Measurements from ENCODE around the gene KIT.

KIT gene

DNA sequence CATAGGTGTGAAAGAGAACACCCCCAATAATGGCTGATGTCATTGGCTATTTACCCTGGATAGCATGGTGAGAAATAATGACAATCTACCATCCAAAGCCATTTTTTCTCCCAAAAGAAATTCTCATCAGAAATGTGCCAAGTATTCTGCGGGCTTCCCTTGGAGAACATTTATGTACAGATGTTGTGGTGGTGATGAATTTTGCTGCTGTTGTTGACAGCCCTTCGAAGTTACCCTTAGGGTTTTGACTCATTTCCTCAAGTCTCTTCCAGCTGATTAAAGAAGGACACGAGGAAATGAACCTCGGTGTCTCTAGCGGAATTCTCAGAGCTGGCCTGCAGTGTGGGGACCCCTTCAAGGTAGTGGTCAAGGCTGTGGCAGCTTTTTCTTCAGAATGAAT is 3.4 kb downstream of the KIT start:
- DNase-seq = no peak

DNA sequence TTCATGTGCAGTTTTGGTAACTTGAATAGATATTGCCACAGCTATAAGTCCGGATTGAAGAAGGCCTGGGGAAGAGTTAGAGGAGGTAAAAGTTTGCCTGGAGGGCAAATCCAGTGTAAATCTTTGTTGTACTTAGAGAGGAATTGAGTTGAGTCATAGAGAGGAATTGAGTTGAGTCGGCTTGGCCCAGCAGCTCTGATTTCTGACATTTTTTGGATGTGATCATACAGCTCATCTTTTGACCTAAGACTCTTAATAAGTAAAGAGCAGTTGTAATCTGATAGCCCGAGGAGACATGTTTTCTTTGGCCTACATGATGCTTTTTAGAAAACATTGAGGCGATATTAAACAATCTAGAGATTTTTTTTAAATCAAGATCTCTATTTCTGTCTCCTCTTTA is 3.9 kb downstream of the KIT start:
- DNase-seq = no peak

DNA sequence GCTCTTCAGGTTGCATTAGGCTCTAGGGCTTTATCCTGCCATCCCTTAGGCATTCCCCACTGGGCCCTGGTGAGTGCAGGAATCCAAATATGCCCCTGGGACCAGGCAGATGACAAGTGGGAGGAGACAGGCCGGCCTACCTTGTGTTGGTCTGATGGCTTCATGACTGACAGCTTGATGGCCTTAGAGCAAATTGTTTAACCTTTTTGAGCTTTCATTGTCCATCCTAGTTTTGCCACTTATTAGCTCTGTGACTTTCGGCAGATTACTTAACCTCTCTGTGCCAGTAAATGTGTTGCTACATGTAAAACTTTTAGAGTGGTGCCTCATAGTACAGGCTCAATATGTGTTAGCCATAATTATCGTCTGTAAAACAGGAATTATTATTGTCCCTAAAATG is 4.4 kb downstream of the KIT start:
- no peak for DNase-seq

DNA sequence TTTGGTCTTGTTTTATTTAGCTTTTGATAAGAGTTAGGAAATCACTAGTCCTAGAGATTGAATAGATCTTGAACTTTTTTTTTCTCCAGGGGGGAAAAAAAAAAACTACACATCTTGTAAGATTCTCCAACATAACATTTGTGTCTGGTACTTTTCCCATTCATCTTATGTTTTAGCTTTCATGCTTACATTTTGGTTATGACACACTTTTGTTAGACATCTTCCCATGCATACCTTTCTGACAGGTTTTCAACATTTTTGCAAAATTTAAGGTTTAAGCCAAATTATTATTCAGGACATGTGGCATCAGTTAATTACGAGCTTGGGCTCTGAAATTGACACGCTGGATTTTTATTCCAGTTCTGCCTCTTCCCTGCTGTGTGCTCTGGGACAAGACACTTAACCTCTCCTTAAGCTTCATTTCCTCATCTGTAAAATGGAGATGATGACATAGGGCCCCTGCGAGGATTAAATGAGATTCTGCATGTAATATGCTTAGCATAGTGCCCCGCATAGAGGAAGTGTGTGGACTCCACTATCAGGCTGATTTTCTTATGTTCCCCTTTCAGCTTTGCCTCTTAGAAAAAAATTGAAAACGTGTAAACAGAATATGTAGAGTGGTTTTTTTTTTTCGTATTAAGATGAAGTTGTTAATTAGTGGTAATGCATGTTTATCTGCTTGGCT is 5.3 kb downstream of the KIT start:
- no peak for DNase-seq

DNA sequence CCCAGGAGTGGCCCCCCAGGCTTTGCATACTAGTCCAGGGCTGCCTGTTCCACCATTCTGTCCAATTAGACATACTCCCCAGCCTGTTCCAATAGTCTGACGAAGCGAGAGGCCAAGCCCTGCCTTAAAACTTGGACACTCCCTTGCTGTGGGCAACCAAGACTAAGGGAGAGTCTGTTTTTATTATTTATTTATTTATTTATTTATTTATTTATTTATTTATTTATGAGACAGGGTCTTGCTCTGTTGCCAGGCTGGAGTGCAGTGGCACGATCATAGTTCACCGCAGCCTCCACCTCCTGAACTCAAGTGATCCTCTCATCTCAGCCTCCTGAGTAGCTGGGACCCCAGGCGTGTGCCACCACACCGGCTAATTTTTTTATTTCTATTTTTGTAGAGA is 6.6 kb downstream of the KIT start:
- no peak for DNase-seq

DNA sequence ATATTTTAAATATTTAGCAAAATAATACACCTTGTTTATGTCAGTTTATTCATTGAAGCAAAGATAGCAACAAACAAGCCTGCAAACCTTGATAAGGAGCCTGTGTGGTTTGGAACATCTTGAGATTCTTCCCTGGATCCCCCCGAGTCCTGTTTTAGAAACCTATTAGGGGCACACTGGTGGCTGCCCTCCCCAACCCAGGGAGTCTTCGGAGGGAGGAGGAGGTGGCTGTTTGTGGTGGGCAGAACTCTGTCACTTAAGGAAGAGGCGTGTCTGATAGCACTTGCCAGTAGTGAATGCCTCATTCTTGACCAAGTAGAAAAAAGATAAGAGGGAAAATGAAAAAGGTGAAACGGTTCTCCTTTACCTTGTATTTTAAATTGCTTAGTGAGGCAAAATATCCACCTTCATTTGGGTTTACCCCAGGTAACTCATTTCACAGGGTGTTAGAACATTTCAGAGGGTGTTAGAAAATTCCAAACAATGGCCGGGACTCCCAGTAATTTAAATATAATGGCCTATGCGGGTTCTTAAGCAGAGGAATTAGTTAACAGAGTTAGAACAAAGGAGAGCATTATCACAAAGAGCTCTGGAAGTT is 10.4 kb downstream of the KIT start:
- no peak for DNase-seq

DNA sequence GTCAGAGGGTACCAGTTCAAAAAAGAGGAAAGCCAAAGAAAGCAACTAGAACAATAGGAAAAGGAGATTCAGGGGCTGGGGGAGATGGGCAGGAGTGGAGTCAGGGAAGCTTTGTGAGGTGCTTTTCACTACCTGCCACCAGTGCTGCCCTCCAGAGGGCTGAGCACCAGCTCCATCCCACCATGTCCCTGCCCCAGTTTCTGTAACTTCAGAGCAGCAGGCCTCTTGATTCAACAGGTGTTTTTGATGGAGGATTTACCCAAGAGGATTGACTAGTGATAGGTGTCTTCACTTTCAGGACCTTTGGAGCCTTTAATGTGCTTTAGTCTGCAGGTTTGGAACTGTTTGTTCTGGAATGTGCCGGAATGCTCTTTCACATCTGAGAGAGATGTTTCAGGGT is 12.1 kb downstream of the KIT start:
- DNase-seq = no peak

DNA sequence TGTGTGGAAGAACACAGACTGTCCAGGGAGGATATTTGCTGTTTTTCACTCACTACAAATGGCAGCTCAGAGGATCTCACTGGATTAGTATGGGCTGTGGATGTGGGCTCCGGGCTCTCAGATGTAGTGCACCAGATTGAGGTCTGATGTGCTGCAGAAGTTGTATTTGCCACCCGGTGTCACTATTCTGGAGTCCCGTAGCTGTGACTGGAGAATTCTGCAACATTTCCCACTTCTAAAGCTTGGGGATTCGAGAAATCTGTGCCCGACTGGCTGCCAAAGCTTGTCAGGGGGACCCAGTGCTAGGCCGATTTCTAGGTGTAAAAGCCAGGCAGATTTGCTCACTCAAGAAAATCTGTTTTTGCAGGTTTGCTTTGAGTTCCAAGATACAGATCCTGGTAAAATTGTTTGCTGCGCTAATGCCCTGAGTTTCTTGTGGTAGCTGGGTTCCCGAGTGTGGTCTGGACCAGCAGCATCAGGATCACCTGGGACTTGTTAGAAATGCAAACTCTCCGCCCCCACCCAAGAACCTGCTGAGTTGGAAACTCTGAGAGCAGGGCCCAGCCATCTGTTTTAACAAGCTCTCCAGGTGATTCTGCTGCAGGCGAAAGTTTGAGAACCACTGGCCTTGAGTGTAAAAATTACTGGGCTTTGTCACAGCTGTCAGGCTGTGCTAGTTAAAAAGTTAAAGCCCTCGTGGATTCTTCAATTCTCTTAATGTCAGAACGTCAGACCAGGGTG is 18.1 kb downstream of the KIT start:
- no peak for DNase-seq

DNA sequence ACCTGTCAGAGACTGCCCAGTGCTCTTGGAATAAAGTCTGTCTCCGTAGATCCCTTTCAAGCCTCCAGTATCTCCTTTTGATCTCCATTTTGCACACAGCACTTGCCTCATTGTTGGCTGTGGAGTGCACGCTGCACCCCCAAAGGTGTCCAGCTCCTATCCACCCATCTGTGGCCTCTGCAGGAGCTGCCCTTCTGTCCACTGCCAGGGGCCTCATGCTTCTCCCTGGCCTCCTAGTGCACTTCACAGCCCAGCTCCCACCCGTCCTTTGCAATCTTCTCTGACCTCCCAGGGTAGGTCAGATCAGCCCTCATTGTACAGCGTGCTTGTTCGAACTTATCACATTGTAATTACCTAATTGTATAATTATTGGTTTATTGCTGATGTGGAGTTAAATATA is 18.9 kb downstream of the KIT start:
- DNase-seq = no peak

DNA sequence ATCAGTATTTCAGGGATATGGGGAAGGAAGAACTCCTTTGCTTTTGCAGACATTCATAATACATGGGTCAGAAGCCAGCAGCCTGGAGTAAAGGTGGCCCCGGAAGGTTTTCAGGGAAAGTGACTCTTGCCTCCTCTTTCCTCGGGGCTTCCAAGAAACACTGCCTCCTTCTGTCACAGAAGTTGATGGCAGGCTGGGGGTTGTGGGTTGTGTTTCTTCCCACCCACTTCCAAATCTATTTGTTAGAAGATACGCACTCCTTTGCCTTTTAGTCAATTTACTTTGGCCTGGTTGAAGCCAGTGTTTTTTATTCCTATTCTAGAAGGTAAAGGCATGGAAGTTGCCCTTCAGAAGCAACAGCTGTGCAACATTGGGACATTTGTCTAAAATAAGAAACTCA is 19.7 kb downstream of the KIT start:
- DNase-seq = no peak

DNA sequence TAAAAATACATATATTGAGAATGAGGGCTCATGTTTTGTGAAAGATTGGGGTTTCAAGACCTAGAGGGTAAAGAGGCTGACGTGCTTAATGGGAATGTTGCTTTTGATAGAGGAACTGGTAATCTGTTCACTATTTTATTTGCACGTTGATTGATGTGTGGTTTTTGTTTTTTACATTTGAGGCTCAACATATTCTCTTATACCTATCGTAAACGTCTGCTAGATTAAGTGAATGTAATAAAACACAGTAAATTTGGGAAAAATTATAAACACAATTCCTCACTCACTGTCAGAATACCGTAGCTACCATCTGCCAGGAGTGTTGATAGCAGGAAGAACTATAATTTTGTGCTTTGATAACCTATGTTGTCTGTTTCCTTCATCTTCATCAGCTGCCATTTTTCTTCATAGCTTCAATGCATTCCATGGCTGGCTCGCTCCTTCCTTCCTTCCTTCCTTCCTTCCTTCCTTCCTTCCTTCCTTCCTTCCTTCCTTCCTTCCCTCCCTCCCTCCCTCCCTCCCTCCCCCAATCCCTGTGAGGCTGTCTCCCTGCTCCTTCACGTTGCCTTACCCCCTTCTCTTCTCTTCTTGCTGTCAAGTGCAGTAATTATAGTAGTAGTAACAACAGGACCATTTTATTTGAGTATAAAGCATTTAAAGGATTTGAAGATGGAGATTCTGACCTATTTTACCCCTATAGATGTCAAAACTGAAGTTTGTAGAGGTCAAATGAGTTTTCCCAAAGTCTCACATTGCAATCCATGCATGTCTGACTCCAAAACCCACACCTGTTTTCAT is 20.3 kb downstream of the KIT start:
- no peak for DNase-seq

DNA sequence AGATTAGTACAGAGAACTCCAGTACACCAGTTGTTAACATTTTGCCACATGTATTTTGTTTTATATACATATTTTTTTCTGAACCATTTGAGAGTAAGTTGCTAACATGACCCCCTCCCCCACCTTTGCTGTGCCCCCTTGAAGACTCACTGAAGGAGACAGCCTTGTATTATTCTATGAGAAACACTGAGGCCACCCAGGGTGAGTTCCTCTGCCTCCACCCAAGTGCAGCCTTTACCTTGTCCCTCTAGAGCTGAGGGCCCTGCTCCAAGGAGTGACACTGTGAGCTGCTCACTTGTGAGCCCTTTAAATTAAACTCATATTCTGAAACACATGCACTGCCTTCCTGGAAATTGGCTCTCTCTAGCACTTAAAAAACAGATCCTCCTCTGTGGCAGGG is 21.1 kb downstream of the KIT start:
- no peak for DNase-seq

DNA sequence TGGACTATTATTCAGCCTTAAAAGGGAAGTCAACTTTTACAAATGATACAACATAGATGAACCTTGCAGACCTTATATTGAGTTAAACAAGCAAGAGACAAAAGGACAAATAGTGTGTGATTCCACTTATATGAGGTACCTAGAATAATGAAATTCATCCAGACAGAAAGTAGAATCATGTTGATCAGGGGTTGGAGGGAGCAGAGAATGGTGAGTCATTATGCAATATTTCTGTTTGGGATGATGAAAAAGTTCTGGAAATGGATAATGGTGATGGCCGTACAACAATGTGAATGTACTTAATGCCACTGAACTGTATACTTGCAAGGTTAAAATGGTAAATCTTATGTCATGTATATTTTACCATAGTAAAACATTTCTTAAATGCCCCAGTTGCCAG is 22.1 kb downstream of the KIT start:
- DNase-seq = no peak

DNA sequence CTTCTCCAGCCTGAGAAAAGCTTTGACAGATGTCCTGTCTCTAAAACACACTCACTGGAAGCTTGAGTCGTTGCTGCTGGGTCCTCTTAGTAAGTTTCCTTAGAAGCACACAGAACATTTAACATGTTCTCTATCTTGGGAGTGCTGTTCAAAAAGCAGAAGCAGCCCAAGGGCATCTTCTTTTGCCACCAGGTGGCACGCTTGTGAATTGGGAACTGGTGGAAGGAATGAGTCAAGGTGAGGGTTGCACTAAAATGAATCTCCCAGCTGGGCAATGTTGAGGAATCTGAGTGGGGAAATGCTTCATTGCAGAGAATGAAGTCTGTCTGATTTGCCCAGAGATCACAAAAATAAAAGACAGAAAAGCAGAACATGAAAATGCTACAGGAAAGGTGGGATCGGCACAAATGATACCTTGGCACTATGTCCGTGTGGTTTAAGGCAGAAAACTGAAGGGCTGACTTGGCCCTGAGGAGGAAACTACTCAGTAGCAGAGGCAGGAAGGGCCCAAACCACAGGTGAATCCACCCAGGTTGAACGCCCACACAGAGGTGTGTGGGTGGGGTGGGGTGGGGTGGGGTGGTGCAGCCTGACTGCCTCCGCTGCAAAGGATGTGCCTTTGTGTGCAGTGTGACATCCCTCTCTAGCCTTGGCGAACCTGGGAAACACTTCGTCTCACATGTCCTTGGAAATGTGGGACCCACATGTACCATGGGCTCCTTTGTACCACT is 26.0 kb downstream of the KIT start:
- no peak for DNase-seq

DNA sequence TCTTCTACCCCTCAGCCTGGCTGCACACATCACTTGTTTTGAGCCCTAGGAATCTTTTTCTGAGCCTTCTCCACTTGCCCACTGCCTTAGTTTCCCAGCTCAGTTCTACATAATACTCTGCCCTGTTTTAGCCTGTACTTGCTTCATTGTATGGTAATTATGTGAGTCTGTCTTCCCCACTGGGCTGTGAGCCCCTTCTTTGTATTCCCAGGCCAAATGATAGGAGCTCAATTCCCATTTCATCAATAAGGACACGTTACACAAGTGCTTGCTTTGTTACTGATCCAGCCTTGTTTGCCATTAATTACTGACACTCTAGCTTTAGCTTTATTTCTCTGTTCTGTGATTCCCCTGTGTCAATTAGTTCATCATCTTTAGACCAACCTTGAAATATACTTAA is 28.1 kb downstream of the KIT start:
- no peak for DNase-seq

DNA sequence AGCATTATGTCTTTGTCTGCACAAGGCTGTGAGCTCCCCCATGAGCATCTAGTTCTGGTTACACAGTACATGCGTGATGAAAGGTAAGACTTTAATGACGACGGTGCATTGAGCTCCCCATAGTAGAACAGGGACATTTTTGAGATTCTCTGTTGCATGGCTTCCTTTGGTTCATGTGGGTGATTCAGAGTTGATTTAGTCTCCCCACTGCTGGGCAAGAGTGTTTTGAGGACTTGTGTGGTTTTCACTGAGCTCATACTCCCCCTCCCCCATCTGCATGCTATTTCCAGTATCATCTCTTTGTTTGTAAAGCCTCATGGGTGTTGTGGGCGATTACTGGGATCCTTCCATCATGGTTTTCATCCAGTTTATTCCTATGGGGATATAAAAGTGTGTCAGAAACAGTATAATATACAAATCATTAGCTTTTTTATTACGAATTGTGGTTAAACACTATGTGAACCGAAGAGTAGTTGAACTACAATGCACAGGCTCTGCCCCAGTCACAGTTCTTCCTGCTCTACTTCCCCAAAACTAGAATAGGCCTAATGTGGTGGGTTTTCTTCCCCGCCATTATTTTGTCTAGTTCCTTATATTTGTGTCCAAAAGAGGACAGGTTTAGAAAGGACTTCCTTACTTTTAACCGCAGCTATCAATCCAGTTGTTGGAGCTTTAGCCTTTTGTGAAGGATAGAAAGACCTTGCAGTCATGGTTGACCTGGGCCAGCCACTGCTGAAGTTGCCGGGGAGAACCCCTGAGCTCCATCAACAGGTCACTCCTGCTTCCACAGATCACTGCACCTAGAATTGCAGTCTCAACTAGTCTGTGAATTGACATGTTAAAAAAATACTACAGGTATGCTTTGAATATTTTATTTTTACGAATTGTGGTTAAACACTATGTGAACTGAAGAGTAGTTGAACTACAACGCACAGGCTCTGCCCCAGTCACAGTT is 30.4 kb downstream of the KIT start:
- no peak for DNase-seq

DNA sequence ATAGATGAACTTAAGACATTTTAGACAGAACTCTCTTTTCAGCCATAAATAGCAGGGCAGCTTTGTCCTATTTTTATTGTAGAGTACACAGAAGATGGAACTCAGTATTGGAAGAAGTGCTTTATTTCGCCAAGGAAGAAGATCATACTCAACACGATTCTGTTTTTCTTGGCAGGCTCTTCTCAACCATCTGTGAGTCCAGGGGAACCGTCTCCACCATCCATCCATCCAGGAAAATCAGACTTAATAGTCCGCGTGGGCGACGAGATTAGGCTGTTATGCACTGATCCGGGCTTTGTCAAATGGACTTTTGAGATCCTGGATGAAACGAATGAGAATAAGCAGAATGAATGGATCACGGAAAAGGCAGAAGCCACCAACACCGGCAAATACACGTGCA is 37.6 kb downstream of the KIT start:
- no peak for DNase-seq

DNA sequence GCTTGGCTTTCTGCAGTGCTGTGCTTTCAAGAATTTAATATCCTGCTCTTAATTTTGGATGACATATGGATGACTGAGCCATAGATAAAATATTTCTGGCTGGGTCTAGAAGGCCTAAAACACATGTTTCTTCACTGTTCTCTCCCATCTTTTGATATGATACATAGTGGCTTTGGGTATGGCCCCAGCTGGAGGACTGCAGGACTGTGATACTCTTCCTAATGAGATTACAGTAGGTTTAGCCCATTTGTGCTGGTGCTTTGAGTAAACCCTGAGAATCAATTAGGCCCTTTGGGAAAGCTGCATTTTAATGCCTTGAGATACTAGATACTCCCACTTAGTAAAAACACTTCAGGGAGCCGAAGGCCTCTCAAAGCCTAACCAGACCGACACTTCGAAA is 38.0 kb downstream of the KIT start:
- DNase-seq = no peak

DNA sequence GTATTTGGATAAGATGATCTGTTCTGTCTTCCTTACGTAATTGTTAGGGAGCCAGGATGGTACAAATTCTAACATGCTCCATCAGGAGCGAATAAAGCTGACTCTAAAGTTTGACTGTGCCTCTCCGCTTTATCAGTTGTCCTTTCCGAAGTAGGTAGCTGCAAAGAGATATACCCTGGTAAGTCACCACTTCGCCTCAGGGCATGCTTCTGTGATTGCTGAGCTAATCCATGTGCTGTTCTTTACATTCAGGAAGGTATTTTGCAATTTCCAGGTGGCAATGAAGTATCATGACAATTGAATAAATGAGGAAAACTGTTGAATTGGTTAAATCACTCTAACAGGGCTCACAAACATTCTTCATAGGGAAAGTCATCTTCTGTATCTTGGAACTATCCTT is 38.9 kb downstream of the KIT start:
- DNase-seq = no peak

DNA sequence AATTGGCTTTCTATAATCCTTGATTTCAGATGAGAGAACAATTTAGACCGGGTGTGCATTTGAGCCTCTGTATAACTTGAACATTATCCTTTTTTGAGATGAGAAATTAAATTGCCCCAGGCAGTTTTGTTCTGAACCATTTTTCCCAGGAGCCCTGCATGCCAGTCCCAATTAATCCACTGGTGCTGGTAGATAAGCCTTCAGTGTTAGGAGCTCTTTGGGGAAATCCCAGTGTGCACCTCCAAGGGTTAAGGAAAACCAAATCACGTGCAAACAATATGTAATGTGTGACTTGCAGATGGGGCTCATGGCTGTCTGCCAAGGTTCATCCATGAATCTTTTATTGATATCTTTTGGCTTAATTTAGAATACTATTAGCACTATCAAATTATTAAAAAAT is 43.2 kb downstream of the KIT start:
- DNase-seq = no peak

DNA sequence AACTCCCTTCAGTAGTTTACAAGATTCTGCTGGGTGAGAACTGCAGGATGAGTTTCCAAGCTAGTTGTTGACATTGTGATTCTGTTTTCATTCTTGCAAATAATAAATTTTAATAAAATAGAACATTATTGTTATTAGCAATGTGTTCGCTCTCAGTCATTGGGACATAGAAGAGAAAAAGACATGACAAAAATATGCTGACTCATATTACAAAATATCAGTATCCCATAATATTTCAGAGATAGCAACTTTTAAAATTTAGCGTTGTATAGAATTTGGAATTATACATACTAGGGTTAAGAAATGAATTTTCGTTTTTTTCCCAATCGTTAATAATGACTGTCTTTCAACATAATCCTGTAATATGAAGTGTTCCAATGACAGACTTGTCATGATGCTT is 45.4 kb downstream of the KIT start:
- no peak for DNase-seq

DNA sequence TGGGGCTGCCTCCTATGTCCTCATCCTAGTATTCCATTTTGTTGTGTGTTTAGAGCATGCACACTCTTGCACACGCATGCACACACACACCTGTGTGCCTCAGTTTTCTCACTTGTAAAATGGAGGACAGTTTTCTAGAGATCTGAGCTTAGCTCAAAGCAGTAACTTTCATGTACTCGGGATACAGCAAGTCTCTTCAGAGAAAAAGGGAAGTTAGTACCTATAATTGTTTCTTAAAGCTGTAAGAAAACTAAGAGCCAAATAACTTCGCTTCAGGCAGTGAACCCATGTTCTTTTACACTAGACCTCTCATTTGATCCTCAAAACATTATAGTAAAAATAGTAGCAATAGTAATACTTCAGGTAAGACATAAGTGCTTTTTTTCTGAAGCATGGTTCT is 49.6 kb downstream of the KIT start:
- no peak for DNase-seq

Data from activated gamma-delta T cell (primary cell).